Naive B cell (primary cell): ENCODE results near the gene HBG1. TPM values are rescaled to one million over a fixed set of nuclear protein-coding genes. Genes with fewer than 3 reads are reported as not detected.
"Not testable (repeated sequence)": the region's sequence is repeated elsewhere in the genome, so short reads cannot be mapped to it uniquely, and the experiment has no call there.

Source experiments
- ATAC-seq, 2 donors: fragments of 150-1000 bp; cut with Tn5 transposase; 2 replicates each; pipeline ENCODE4 v1.10.0; 2021; ENCODE audit warnings: low read depth in 2 of 2, mild to moderate bottlenecking in 2 of 2, moderate library complexity in 2 of 2
- DNase-seq: peaks from one replicate; pipeline ENCODE4 v3.0.0; 2022
- H3K27ac Mint-ChIP-seq, 6 donors: one replicate each; pipeline ENCODE4 v1.8.0; 2020 to 2022; ENCODE audit warnings: mild to moderate bottlenecking in 6 of 6, mixed read lengths in 6 of 6, moderate library complexity in 5 of 6, inconsistent platforms in 2 of 6
- H3K27me3 Mint-ChIP-seq, 3 donors: one replicate each; pipeline ENCODE4 v1.8.0; 2021 to 2022; ENCODE audit warnings: mixed read lengths in 3 of 3, mild to moderate bottlenecking in 1 of 3
- H3K36me3 Mint-ChIP-seq, 2 donors: one replicate each; pipeline ENCODE4 v1.8.0; 2020 to 2022; ENCODE audit warnings: mixed read lengths in 2 of 2, inconsistent platforms in 1 of 2, mild to moderate bottlenecking in 1 of 2
- H3K4me1 Mint-ChIP-seq, 3 donors: one replicate each; pipeline ENCODE4 v1.8.0; 2020 to 2022; ENCODE audit warnings: mixed read lengths in 3 of 3, inconsistent platforms in 1 of 3, mild to moderate bottlenecking in 1 of 3, moderate library complexity in 1 of 3
- H3K4me3 Mint-ChIP-seq, 8 donors: one replicate each; pipeline ENCODE4 v1.8.0; 2020 to 2022; ENCODE audit warnings: mild to moderate bottlenecking in 8 of 8, mixed read lengths in 8 of 8, moderate library complexity in 8 of 8, inconsistent platforms in 2 of 8
- H3K9me3 Mint-ChIP-seq, 7 donors: one replicate each; pipeline ENCODE4 v1.8.0; 2020 to 2022; ENCODE audit warnings: mixed read lengths in 7 of 7, mild to moderate bottlenecking in 5 of 7, inconsistent platforms in 2 of 7, moderate library complexity in 1 of 7
- polyA plus RNA-seq, 6 donors: library from polyadenylated mRNA; unstranded; fragments of 300-500 nt; fragmentation: Illumina TruSeq; gene quantifications; one replicate each; pipeline ENCODE4 v1.2.3, GENCODE V29; 2021; ENCODE audit warnings: low read depth in 6 of 6

Gene HBG1
- polyA plus RNA-seq = under 1 TPM in 1 of 6 donors, not detected in 5; 0.53 TPM

DNA sequence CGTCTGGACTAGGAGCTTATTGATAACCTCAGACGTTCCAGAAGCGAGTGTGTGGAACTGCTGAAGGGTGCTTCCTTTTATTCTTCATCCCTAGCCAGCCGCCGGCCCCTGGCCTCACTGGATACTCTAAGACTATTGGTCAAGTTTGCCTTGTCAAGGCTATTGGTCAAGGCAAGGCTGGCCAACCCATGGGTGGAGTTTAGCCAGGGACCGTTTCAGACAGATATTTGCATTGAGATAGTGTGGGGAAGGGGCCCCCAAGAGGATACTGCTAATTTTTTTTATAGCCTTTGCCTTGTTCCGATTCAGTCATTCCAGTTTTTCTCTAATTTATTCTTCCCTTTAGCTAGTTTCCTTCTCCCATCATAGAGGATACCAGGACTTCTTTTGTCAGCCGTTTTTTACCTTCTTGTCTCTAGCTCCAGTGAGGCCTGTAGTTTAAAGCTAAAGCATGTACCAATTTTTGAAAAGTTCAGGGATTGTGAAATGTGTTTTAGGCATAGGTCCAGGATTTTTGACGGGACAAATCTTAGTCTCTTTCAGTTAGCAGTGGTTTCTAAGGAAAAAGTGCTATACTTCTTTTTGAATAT is at the start of gene HBG1:
Gene HBG1 (minus strand): TSS at position 51 of the 590 bp plus-strand sequence. CDS start 53 bp downstream, outside the sequence.
- not testable (repeated sequence) for H3K4me1 Mint-ChIP-seq, H3K4me3 Mint-ChIP-seq, H3K36me3 Mint-ChIP-seq, DNase-seq, H3K9me3 Mint-ChIP-seq, H3K27ac Mint-ChIP-seq, ATAC-seq
- H3K27me3 Mint-ChIP-seq = peaks cover 6 to 23% (median 13%) of the 10 kb centered on the region in 3 donors

DNA sequence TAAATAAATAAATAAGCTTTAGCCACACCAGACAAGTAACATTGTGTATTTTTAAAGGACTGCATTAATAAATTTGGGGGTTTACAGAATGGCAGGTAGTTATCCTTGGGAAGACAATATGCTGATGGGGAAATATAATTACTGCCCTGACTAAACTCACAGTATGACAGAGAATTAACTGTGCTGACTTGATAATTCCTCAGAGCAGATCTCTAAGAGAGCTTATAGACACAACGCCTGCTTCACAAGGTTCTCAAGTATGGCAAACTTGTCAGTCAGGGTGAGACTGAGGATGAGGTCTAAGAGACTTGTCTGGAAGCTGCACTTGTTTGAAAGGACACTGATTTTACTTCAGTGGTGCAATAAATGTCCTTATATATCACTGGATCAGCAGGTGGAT is 48.8 kb upstream of the HBG1 start:
- H3K36me3 Mint-ChIP-seq = no peaks in the 10 kb centered on the region
- H3K4me3 Mint-ChIP-seq = no peak overlapping the region
- no peak for DNase-seq
- no peak for ATAC-seq
- peaks cover 0 to 6% (median 0%) of the 10 kb centered on the region in 3 donors for H3K27me3 Mint-ChIP-seq
- H3K27ac Mint-ChIP-seq = no peak overlapping the region
- H3K9me3 Mint-ChIP-seq = no peaks in the 10 kb centered on the region
- H3K4me1 Mint-ChIP-seq = no peaks in the 10 kb centered on the region

DNA sequence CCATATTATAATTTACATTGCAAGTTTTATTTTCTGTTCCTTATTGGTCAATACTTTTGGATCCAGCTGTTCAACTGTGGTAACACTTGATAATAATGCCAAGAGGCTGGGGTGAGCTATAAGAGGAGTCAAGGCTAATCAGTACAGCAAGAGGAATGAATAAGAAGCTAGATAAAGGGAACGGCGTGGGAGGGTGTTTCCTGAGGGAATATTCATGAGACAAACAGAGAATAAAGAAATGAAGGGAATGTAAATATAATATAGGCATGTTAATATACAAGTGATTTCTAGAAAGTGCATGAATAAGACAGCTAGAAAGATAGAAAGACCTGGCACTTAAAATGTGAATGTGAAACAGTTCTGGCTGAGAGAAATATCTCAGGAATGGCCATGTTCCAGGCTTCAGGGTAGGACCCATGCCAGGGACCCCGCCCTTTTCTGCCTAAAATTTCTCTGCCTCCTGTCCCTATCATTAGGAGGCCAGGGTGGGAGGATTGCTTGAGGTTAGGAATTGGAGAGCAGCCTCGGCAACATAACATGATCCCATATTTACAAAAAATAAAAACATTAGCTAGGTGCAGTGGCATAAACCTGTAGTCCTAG is 48.2 kb upstream of the HBG1 start:
- H3K36me3 Mint-ChIP-seq = no peaks in the 10 kb centered on the region
- H3K4me1 Mint-ChIP-seq = no peaks in the 10 kb centered on the region
- no peak for ATAC-seq
- no peak overlapping the region for H3K27ac Mint-ChIP-seq
- DNase-seq = no peak
- H3K9me3 Mint-ChIP-seq = no peaks in the 10 kb centered on the region
- H3K27me3 Mint-ChIP-seq = peaks cover 0 to 6% (median 4%) of the 10 kb centered on the region in 3 donors
- no peak overlapping the region for H3K4me3 Mint-ChIP-seq

DNA sequence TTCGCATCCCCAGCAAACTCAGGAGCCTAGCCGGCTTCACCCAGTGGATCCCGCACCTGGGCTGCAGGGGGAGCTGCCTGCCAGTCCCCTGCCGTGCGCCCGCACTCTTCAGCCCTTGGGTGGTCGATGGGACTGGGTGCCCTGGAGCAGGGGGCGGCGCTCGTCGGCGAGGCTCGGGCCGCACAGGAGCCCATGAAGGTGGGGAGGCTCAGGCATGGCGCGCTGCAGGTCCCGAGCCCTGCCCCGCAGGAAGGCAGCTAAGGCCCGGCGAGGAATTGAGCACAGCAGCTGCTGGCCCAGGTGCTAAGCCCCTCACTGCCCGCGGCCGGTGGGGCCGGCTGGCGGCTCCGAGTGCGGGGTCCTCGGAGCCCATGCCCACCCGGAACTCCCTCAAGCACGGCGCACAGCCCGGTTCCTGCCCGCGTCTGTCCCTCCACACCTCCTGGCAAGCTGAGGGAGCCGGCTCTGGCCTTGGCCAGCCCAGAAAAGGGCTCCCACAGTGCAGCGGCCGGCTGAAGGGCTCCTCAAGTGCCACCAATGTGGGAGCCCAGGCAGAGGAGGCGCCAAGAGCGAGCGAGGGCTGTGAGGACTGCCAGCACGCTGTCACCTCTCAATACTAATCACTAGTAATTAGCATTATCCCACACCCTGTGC is 44.8 kb upstream of the HBG1 start:
- not testable (repeated sequence) for H3K4me1 Mint-ChIP-seq, H3K4me3 Mint-ChIP-seq, ATAC-seq, H3K27ac Mint-ChIP-seq, DNase-seq, H3K36me3 Mint-ChIP-seq, H3K27me3 Mint-ChIP-seq, H3K9me3 Mint-ChIP-seq

DNA sequence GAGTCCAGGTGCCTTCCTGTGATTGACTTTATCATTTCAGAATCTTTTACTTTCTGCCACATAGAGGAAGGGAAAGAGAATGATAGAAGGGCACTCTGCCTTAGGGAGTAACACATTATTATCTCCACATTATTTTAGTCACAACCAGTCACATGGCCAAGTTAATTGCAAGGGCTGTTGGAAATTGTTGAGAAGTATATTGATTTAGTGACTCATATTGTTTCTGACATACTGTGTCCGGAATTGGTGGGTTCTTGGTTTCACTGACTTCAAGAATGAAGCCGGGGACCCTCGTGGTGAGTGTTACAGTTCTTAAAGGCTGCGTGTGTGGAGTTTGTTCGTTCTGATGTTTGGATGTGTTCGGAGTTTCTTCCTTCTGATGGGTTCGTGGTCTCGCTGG is 43.4 kb upstream of the HBG1 start:
- Mint-ChIP-seq H3K36me3 (no peaks in the 10 kb centered on the region), H3K4me1 (no peaks in the 10 kb centered on the region), H3K4me3 (no peak overlapping the region), H3K9me3 (no peaks in the 10 kb centered on the region), H3K27me3 (peaks cover 0 to 6% (median 4%) of the 10 kb centered on the region in 3 donors), H3K27ac (no peak overlapping the region)
- DNase-seq (no peak), ATAC-seq (no peak)

DNA sequence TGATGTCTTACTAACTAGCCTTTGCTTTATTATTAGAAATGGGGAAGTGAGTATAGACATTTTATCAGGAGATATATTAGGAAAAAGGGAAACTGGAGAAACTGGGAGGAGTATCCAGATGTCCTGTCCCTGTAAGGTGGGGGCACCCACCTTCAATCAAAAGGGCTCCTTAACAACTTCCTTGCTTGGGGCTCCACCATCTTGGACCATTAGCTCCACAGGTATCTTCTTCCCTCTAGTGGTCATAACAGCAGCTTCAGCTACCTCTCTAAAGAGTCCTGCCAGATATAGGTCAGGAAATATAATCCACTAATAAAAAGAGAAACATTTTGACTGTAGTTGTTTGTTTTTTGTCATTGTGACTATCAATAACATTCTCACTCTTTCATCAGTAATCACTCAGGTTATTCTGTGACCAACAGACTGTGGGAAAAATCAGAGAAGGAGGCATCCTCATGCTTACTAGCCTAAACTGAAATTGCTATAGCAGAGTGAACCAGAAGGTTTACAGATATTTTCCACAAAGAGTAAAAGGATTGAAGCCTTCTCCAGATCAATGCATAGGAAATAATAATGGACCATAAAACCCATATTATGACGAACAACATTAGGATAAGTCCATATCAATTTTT is 41.7 kb upstream of the HBG1 start:
- peaks cover 0 to 4% (median 0%) of the 10 kb centered on the region in 3 donors for H3K27me3 Mint-ChIP-seq
- no peak overlapping the region for H3K27ac Mint-ChIP-seq
- H3K9me3 Mint-ChIP-seq = no peaks in the 10 kb centered on the region
- no peak overlapping the region for H3K4me3 Mint-ChIP-seq
- ATAC-seq = no peak
- H3K36me3 Mint-ChIP-seq = no peaks in the 10 kb centered on the region
- DNase-seq = no peak
- no peaks in the 10 kb centered on the region for H3K4me1 Mint-ChIP-seq

DNA sequence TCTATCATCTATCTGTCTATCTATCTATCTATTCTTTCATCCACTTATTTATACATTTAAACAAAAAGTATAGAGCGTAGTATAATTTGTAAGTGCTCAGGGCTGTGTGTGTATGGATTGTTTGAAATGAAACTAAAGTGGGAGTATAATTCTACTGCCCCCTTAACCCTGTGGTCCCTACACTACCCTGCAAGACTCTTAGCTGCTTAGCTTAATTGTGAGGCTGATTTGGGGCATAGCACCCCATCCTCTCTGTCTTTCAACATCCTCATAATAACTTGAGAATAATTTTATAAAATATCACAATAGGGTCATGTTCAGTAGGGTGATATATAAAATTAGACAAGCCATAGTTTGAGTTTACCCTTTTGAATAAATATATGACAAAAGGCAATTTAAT is 40.4 kb upstream of the HBG1 start:
- Mint-ChIP-seq H3K27ac (no peak overlapping the region), H3K9me3 (peaks cover 0 to 3% (median 0%) of the 10 kb centered on the region in 7 donors)
- ATAC-seq = no peak

DNA sequence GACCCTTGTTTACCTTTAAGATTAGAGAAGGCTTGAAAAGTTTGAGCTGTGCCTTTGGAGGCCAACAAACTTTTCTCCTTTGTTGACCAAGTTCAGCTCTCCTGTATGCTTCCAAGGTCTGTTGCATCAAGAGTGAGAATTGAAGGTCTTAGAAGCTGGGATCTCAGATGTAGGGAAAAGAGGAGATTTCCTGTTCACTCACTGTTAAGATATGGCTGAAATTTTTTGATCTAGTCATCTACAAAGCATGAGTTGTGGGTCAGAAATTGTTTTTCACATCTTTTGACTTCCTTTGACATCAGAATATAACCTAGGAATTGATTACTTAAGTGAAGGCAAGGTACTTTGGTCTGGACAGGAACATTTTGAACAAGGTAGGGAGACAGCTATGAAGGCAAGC is 40.0 kb upstream of the HBG1 start:
- Mint-ChIP-seq H3K9me3 (peaks cover 0 to 3% (median 0%) of the 10 kb centered on the region in 7 donors), H3K36me3 (no peaks in the 10 kb centered on the region), H3K27ac (no peak overlapping the region), H3K4me1 (no peaks in the 10 kb centered on the region), H3K27me3 (peaks cover 0 to 4% (median 0%) of the 10 kb centered on the region in 3 donors), H3K4me3 (no peak overlapping the region)
- ATAC-seq (no peak), DNase-seq (no peak)

More for the DNA sequence above, 40.4 kb upstream of the HBG1 start:
- no peak overlapping the region for H3K4me3 Mint-ChIP-seq
- no peak for DNase-seq
- no peaks in the 10 kb centered on the region for H3K36me3 Mint-ChIP-seq
- H3K27me3 Mint-ChIP-seq = peaks cover 0 to 4% (median 0%) of the 10 kb centered on the region in 3 donors
- no peaks in the 10 kb centered on the region for H3K4me1 Mint-ChIP-seq

DNA sequence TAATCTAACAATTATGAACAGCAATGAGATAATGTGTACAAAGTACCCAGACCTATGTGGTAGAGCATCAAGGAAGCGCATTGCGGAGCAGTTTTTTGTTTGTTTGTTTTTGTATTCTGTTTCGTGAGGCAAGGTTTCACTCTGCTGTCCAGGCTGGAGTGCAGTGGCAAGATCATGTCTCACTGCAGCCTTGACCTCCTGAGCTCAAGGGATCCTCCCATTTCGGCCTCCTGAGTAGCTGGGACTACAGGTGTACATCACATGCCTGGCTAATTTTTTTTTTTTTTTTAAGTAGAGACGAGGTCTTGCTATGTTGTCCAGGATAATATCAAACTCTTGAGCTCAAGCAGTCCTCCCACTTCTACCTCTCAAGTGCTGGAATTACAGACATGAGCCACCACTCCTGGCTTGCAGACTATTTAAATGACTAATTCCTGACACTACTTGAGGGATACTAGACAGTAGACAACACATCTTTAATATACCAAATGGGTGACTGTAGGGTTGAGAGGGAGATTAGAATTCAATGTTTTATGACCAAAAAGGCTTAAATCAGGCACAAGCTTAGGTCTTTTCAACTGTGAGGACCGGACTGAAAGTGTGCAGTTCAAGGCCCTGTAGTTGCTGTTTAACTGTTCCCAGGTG is 39.4 kb upstream of the HBG1 start:
- Mint-ChIP-seq H3K27ac (no peak overlapping the region), H3K9me3 (peaks cover 0 to 3% (median 0%) of the 10 kb centered on the region in 7 donors), H3K4me3 (no peak overlapping the region), H3K36me3 (no peaks in the 10 kb centered on the region), H3K27me3 (peaks cover 0 to 4% (median 0%) of the 10 kb centered on the region in 3 donors), H3K4me1 (no peaks in the 10 kb centered on the region)
- ATAC-seq (no peak), DNase-seq (no peak)

DNA sequence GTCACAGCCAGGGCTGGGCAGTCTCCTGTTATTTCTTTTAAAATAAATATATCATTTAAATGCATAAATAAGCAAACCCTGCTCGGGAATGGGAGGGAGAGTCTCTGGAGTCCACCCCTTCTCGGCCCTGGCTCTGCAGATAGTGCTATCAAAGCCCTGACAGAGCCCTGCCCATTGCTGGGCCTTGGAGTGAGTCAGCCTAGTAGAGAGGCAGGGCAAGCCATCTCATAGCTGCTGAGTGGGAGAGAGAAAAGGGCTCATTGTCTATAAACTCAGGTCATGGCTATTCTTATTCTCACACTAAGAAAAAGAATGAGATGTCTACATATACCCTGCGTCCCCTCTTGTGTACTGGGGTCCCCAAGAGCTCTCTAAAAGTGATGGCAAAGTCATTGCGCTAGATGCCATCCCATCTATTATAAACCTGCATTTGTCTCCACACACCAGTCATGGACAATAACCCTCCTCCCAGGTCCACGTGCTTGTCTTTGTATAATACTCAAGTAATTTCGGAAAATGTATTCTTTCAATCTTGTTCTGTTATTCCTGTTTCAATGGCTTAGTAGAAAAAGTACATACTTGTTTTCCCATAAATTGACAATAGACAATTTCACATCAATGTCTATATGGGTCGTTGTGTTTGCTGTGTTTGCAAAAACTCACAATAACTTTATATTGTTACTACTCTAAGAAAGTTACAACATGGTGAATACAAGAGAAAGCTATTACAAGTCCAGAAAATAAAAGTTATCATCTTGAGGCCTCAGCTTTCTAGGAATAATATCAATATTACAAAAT is 38.6 kb upstream of the HBG1 start:
- ATAC-seq = no peak
- H3K36me3 Mint-ChIP-seq = no peaks in the 10 kb centered on the region
- no peak overlapping the region for H3K27ac Mint-ChIP-seq
- peaks cover 0 to 4% (median 0%) of the 10 kb centered on the region in 3 donors for H3K27me3 Mint-ChIP-seq
- no peak overlapping the region for H3K4me3 Mint-ChIP-seq
- no peak for DNase-seq
- H3K4me1 Mint-ChIP-seq = no peaks in the 10 kb centered on the region
- peaks cover 0 to 3% (median 0%) of the 10 kb centered on the region in 7 donors for H3K9me3 Mint-ChIP-seq

DNA sequence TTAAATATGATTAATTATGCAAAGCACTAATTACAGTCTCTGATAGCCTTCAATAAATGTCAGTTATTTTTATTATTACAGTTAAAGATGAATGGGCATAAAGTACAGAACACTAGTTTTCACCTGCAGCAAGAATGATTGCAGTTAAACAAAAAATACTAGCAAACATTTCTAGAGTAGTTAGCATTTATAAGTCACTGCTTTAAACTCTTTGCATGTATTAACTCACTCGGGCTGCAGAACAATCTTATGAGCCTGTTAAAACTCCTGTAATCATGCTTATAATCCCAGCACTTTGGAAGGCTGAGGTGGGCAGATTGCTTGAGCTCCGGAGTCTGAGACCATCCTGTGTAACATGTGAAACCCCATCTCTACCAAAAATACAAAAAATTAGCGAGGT is 37.2 kb upstream of the HBG1 start:
- no peaks in the 10 kb centered on the region for H3K4me1 Mint-ChIP-seq
- H3K27ac Mint-ChIP-seq = no peak overlapping the region
- no peak overlapping the region for H3K4me3 Mint-ChIP-seq
- DNase-seq (no peak), ATAC-seq (no peak)
- peaks cover 0 to 4% (median 0%) of the 10 kb centered on the region in 3 donors for H3K27me3 Mint-ChIP-seq
- H3K36me3 Mint-ChIP-seq = no peaks in the 10 kb centered on the region
- peaks cover 0 to 3% (median 0%) of the 10 kb centered on the region in 7 donors for H3K9me3 Mint-ChIP-seq

DNA sequence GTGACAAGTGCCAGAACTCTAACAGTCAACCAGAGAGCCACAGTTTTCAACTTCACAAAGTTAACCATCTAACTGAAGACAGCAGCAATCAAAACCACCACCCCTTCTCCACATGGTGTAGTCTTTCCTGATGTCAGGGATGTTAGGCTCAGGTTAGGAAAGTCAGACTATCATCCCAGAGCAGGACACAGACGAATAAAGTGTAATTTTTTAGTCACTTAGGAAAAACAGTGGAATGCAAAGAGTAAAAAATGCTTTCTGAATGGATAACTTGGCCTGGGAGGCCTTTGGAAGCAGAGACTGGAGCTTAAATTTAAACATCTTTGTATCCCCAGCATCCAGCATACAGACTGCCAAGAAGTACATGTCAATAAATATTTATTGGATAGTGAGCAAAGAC is 36.7 kb upstream of the HBG1 start:
- Mint-ChIP-seq H3K27me3 (peaks cover 0 to 4% (median 0%) of the 10 kb centered on the region in 3 donors), H3K36me3 (no peaks in the 10 kb centered on the region), H3K4me1 (no peaks in the 10 kb centered on the region), H3K9me3 (peaks cover 0 to 3% (median 0%) of the 10 kb centered on the region in 7 donors), H3K27ac (no peak overlapping the region), H3K4me3 (no peak overlapping the region)
- DNase-seq (no peak), ATAC-seq (no peak)
